Tibial artery (tissue), 4 donors: Measurements from ENCODE around the gene PBX1.

Experiments used
- DNase-seq, 2 donors: peaks; one replicate each; pipeline ENCODE4 v3.0.0-alpha.2; 2019
- H3K27ac ChIP-seq, 2 donors: fragments of 200-600 bp; sonication (generic) in 1 of 2; 1 replicate in 1 of 2; 2 replicates in 1 of 2; pipeline ENCODE4 v1.5.1; 2018 to 2019; ENCODE audit warnings: mild to moderate bottlenecking in 1 of 2
- H3K27me3 ChIP-seq, 2 donors: fragments of 200-600 bp; sonication (generic) in 1 of 2; one replicate each; pipeline versions ENCODE4 v1.5.1 to v1.6.0; 2016 to 2019
- H3K36me3 ChIP-seq, 3 donors: fragments of 200-600 bp; sonication (generic) in 2 of 3; one replicate each; pipeline ENCODE4 v1.5.1; 2016 to 2019; ENCODE audit warnings: mild to moderate bottlenecking in 2 of 3
- H3K4me1 ChIP-seq, 4 donors: fragments of 200-600 bp; sonication (generic) in 2 of 4; 1 replicate in 3 of 4; 2 replicates in 1 of 4; pipeline ENCODE4 v1.5.1; 2016 to 2019
- H3K4me3 ChIP-seq, 2 donors: fragments of 200-600 bp; sonication (generic) in 1 of 2; 1 replicate in 1 of 2; 2 replicates in 1 of 2; pipeline ENCODE4 v1.5.1; 2018 to 2019; ENCODE audit warnings: mild to moderate bottlenecking in 2 of 2
- H3K9me3 ChIP-seq, 3 donors: fragments of 200-600 bp; sonication (generic) in 1 of 3; one replicate each; pipeline ENCODE4 v1.5.1; 2016 to 2019
- intact Hi-C: fragments of 100-400 bp; cut with DNase I; formaldehyde crosslinking; loops from one replicate; pipeline ENCODE4 v1.15.0; 2023; ENCODE audit warnings: low total_unique reads
- TF ChIP-seq, protein P1 (sequence below), 2 experiments: fragments of 200-600 bp in 1 of 2; fragments of 450-650 bp in 1 of 2; IDR thresholded peaks; one replicate each; pipeline ENCODE4 v1.5.1; 2017 to 2019; ENCODE audit warnings: antibody characterized with exemption in 2 of 2, mild to moderate bottlenecking in 1 of 2, moderate library complexity in 1 of 2

The PBX1 gene

GRCh38 chr1:164644774-164645644, 86.0 kb downstream of the PBX1 start:
- intact Hi-C loops, result no loop called here
- Histone ChIP-seq H3K4me3 (no peak overlapping the region), H3K27ac (peak overlapping the region in 1 of 2 donors; percentile 15), H3K36me3 (no peaks in the 10 kb centered on the region), H3K27me3 (no peaks in the 10 kb centered on the region), H3K9me3 (no peaks in the 10 kb centered on the region), H3K4me1 (peaks cover 0 to 75% (median 42%) of the 10 kb centered on the region in 4 donors)
- DNase-seq, result no peak
- TF ChIP-seq, protein P1, sequence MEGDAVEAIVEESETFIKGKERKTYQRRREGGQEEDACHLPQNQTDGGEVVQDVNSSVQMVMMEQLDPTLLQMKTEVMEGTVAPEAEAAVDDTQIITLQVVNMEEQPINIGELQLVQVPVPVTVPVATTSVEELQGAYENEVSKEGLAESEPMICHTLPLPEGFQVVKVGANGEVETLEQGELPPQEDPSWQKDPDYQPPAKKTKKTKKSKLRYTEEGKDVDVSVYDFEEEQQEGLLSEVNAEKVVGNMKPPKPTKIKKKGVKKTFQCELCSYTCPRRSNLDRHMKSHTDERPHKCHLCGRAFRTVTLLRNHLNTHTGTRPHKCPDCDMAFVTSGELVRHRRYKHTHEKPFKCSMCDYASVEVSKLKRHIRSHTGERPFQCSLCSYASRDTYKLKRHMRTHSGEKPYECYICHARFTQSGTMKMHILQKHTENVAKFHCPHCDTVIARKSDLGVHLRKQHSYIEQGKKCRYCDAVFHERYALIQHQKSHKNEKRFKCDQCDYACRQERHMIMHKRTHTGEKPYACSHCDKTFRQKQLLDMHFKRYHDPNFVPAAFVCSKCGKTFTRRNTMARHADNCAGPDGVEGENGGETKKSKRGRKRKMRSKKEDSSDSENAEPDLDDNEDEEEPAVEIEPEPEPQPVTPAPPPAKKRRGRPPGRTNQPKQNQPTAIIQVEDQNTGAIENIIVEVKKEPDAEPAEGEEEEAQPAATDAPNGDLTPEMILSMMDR (IDR thresholded peaks at IDR 0.05), result no peak

DNA sequence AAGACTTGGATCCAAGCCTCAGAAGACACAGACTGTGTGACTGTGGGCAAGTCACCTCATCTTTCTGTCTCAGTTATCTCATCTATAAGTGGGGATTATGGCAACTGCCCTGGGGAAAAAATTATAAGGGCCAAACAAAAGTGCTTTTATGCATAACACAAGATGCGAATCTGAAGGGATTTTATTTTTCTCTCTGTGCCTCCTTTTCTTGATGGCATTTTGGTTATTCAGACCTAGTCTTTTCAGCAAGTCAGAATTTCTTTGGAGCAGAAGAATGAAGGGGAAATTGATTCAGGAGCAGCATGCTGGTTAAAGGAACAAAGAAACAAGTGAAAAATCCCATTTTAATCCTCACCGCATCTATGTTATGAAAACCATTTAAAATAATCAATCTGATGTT, 86.9 kb downstream of the PBX1 start:
- Histone ChIP-seq H3K4me1 (peaks cover 0 to 71% (median 42%) of the 10 kb centered on the region in 4 donors), H3K9me3 (no peaks in the 10 kb centered on the region), H3K36me3 (no peaks in the 10 kb centered on the region), H3K27ac (no peak overlapping the region), H3K4me3 (no peak overlapping the region), H3K27me3 (no peaks in the 10 kb centered on the region)
- no peak for DNase-seq
- TF ChIP-seq, protein P1 (IDR thresholded peaks at IDR 0.05), result no peak
- intact Hi-C loops, result no loop called here

DNA sequence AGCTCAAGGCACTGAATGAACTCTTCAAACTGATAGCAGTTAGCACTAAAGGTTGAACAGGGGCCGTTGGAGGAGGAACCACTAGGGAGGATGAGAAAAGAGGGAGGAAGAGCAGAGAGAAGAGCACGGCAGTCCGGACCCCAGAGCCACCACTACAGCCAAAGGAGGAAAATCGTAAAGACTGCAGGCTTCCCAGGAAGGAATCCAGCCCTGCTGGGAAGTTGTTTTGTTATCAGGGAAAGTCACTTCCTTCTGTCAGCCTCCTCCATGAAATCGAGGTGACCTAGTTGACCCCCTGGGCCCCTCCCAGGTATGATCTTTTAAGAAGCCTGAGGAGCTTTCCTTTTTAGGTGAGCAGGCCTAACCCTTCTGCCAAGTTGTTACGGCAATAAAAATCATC, 88.2 kb downstream of the PBX1 start:
- no peak for DNase-seq
- no peak overlapping the region for H3K27ac ChIP-seq
- H3K4me1 ChIP-seq, result peaks cover 0 to 69% (median 36%) of the 10 kb centered on the region in 4 donors
- H3K36me3 ChIP-seq, result no peaks in the 10 kb centered on the region
- no peak overlapping the region for H3K4me3 ChIP-seq
- no peaks in the 10 kb centered on the region for H3K9me3 ChIP-seq
- no peaks in the 10 kb centered on the region for H3K27me3 ChIP-seq
- intact Hi-C loops, result no loop called here
- TF ChIP-seq, protein P1 (IDR thresholded peaks at IDR 0.05), result no peak

DNA sequence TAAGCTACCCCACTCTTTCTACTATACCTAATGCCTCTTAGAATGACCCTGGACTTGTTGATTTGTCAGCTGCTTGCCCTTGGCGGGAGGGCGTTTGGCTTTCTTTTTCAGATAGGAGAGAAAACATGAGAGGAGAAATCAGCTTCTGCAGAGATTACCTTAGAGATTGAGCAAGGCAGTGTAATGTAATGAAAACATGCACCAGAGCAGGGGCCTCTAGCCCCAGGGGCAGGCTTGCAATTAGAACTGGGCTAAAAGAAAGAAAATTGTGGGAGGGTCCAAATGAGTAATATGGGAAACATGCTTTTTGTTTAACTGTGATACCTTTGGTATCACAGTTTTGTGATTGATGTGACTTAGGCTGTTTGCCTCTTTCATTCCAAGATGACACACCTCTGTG, 89.7 kb downstream of the PBX1 start:
- Histone ChIP-seq H3K9me3 (no peaks in the 10 kb centered on the region), H3K27ac (no peak overlapping the region), H3K4me1 (peaks cover 0 to 62% (median 37%) of the 10 kb centered on the region in 4 donors), H3K27me3 (no peaks in the 10 kb centered on the region), H3K4me3 (no peak overlapping the region), H3K36me3 (no peaks in the 10 kb centered on the region)
- intact Hi-C loops, result no loop called here
- DNase-seq, result no peak
- TF ChIP-seq, protein P1 (IDR thresholded peaks at IDR 0.05), result no peak

DNA sequence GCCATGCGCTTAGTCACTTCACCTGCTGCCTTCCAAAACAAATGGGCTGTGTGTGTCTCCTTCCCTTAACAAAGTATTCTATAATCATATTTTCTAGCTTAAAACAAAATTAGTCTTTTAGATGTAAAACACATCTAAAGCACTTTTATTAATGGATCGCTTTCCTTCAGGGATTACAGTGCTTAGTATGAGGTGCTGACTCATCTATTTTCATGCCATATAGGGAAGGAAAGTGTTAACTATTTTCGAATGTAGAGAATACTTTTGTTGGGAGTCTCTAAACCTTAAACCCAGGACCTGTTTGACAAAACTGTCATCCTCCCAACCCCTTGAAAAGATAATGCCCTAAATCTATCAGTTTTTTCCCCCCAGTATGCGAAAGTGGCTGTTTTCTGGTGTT, 90.2 kb downstream of the PBX1 start:
- no peak overlapping the region for H3K4me3 ChIP-seq
- intact Hi-C loops, result no loop called here
- DNase-seq, result no peak
- no peaks in the 10 kb centered on the region for H3K36me3 ChIP-seq
- H3K27ac ChIP-seq, result no peak overlapping the region
- H3K9me3 ChIP-seq, result no peaks in the 10 kb centered on the region
- no peaks in the 10 kb centered on the region for H3K27me3 ChIP-seq
- H3K4me1 ChIP-seq, result peaks cover 0 to 59% (median 37%) of the 10 kb centered on the region in 4 donors
- TF ChIP-seq, protein P1 (IDR thresholded peaks at IDR 0.05), result no peak
